HCEC 1CT (cell line): Measurements from ENCODE around the gene KRTAP13-1.

Experiments used
- DNase-seq: peaks from one replicate; pipeline ENCODE4 v3.0.0-alpha.2; 2017

KRTAP13-1 gene, protein sequence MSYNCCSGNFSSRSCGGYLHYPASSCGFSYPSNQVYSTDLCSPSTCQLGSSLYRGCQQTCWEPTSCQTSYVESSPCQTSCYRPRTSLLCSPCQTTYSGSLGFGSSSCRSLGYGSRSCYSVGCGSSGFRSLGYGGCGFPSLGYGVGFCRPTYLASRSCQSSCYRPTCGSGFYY

GRCh38 chr21:30395731-30396130, at the start of gene KRTAP13-1:
Gene KRTAP13-1, plus strand, starts transcription at chr21:30396031. Its CDS starts 56 bp downstream, at chr21:30396087.
- no peak for DNase-seq

DNA sequence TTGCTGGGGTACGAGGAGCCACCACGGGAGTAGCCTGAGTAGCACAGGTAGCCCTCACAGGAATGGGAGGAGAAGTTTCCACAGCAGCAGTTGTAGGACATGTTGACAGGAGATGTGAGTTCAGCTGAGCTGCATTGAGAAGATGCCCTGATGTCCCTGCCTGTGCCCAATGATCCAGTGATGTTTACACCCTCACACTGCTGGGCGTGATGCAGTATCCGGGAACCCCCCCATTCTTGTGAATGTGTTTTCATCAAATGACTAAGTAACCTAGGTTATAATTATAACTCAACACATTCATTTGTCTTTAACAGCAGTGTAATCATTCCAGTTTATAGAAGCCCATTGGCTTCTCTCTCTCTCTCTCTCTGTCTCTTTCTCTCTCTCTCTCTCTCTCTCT, 47.3 kb upstream of the KRTAP13-1 start, which contains the start of gene KRTAP23-1:
Gene KRTAP23-1 (minus strand): TSS at position 101 of the 400 bp plus-strand sequence. CDS start 0 bp downstream, at position 101.
- DNase-seq: no peak

- DNase-seq: no peak
These were observed 46.3 kb upstream of the KRTAP13-1 start for GRCh38 chr21:30349572-30349971.

- DNase-seq: no peak
These were observed 44.3 kb upstream of the KRTAP13-1 start for GRCh38 chr21:30351534-30351933.

DNA sequence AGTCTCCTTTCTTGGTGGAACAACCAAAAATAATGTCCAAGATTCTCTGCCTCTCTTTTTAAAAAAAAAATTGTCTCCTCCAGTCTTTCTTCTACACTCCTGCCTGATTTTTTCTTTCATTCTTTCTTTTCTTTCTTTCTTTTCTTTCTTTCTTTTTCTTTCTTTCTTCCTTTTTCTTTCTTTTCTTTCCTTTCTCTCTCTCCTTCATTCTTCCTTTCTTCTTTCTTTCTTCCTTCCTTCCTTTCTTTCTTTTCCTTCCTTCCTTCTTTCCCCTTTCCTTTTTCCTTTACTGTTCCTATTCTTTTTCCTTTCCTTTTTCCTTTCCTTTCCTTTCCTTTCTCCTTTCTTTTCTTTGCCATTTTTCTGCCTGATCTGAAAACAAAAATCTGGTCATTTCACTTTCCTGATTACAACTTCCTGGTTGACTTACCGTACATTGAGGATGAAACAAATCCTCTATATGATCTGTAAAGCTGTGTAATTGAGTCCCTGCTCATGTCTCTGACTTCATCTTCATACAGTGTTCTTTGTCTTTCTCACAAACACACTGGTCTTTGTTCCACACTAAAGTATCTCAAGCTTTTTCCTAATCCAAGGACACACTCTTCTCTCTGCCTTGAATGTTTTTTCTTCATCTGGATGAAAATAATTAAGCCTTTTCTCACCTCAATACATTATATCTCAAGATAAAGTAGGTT, 41.4 kb upstream of the KRTAP13-1 start:
- DNase-seq: no peak

DNA sequence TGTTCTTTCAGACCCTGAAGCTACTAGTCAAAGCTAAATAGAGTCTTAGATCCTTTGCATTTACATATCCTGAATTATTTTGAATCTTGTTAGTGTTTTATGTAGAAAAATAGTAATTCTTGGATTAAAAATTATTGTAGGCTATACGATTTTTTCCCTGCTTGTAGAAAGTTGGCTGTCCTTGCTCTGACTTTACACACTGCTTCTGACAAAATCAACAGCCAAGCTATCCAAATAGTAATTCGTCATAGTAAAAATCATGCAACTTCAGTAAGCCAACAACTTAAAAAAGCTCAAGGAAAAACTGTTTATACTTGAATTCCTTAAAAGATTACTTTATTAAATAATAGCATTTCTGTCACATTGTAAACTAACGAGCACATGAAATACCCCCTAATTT, 39.9 kb upstream of the KRTAP13-1 start:
- DNase-seq: no peak

DNA sequence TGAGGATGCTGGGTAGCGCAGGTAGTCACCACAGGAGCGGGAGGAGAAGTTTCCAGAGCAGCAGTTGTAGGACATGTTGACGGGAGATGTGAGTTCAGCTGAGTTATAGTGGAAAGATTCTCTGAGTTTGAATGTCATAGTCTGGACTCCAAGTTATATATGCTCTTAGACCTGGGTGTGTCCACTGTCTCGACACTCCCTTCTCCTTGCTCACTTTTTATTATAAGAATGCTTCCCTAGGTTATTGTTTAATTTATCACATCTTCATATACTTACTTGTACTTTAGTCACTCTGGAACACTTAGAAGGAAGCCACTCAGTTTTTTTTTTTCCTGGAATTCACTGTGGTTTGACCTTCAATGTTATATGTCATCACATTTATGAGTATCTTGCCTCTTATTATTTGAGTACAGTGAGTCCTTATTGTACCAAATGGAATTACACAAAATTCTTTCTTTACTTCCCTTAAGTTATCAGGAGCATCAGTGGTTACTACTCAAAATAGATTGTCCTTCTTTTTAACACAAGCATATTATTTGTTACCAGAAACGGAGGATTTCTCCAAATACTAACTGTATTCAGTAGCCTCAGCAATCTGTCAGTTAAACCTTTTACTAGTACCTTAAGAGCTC, 23.6 kb upstream of the KRTAP13-1 start, which contains the start of gene KRTAP13-2:
Gene KRTAP13-2 (minus strand): TSS at position 133 of the 632 bp plus-strand sequence. CDS start 58 bp downstream, at position 75.
- no peak for DNase-seq

DNA sequence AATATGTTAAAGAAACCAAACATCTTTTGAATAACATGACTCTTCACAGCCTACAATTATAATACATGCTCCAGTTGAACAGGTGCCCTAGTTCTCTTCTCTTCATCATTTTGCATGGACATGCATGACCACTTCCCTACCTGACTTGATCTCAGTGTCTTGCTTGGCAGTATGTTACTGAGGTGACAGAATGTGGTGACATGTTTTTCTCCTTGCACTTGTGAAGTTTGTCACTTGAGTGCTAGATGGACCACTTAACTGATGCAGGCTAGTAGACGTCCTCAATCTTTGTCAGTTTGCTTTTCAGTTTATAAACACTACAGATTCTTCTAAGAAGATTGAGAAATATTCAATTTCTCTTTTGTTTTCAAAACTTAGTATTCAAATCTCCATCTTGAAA, 13.6 kb upstream of the KRTAP13-1 start:
- no peak for DNase-seq

GRCh38 chr21:30391492-30392025, 4.3 kb upstream of the KRTAP13-1 start:
- no peak for DNase-seq

- DNase-seq: no peak
These were observed 13.1 kb downstream of the KRTAP13-1 start for GRCh38 chr21:30408782-30409494.

DNA sequence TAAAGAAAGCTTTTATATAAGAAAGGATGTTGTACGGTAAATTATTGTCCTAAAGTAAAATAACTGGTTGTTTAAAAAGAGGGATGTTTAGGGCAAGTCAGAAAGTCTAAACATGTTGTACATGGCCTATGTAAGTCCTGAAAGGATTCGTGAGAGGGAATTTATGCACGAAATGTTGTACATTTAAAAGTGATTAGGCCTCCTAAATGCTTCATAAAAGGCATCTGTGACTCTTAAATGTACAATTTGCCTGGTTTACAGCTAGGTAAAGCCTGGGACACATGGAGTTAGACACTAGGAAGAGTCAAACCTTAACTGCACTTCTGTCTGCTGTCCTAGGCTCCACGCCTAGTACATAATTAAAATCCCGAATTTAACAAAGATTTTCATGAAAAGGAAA, 20.2 kb downstream of the KRTAP13-1 start:
- no peak for DNase-seq

DNA sequence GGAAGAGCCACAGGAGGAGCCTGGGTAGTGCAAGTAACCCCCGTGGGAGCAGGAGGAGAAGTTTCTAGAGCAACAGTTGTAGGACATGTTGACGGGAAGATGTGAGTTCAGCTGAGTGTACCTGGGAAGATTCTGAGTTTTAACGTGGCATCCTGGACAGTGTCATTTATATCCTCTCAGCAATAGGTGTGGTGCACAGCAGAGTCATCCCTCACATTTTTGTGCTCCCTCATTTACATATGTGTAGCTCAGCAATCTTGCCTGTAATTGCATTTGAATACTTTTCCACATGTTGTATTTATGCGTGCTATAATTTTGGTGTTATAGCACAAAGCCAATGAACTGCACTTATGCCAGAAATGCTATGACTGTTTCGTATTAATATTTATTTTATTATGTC, 30.0 kb downstream of the KRTAP13-1 start, which contains the start of gene KRTAP13-3:
Gene KRTAP13-3 (minus strand): TSS at position 101 of the 400 bp plus-strand sequence. CDS start 14 bp downstream, at position 87.
- DNase-seq: no peak

- no peak for DNase-seq
These were observed 30.9 kb downstream of the KRTAP13-1 start for GRCh38 chr21:30426731-30427130.

DNA sequence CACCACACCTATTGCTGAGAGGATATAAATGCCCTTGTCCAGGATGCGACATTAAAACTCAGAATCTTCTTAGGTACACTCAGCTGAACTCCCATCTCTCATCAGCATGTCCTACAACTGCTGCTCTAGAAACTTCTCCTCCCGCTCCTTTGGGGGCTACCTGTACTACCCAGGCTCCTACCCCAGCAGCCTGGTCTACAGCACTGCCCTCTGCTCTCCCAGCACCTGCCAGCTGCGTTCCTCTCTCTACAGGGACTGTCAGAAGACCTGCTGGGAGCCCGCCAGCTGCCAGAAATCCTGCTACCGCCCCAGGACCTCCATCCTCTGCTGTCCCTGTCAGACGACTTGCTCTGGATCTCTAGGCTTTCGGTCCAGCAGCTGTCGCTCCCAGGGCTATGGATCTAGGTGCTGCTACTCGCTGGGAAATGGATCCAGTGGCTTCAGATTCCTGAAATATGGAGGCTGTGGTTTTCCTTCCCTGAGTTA, 34.4 kb downstream of the KRTAP13-1 start, which contains the start of gene KRTAP13-4:
Gene KRTAP13-4 (plus strand): TSS at position 51 of the 486 bp plus-strand sequence. CDS start 56 bp downstream, at position 107.
- DNase-seq: no peak

GRCh38 chr21:30434033-30434631, 38.3 kb downstream of the KRTAP13-1 start:
- DNase-seq: no peak

GRCh38 chr21:30437010-30437565, 41.3 kb downstream of the KRTAP13-1 start:
- DNase-seq: no peak

GRCh38 chr21:30439975-30440374, 44.1 kb downstream of the KRTAP13-1 start, which contains the start of gene KRTAP15-1:
Gene KRTAP15-1, plus strand, starts transcription at chr21:30440275. Its CDS starts 53 bp downstream, at chr21:30440328.
- no peak for DNase-seq

- no peak for DNase-seq
These were observed 47.4 kb downstream of the KRTAP13-1 start for GRCh38 chr21:30443226-30443625.

GRCh38 chr21:30444204-30444603, 48.4 kb downstream of the KRTAP13-1 start:
- no peak for DNase-seq
